ENCODE measurements around the gene PIP4K2A. TPM values are rescaled to one million over a fixed set of nuclear protein-coding genes. Genes with fewer than 3 reads are reported as not detected.

The PIP4K2A gene
- total RNA-seq, 1 experiment from 2014 or later: 21.4 TPM

DNA sequence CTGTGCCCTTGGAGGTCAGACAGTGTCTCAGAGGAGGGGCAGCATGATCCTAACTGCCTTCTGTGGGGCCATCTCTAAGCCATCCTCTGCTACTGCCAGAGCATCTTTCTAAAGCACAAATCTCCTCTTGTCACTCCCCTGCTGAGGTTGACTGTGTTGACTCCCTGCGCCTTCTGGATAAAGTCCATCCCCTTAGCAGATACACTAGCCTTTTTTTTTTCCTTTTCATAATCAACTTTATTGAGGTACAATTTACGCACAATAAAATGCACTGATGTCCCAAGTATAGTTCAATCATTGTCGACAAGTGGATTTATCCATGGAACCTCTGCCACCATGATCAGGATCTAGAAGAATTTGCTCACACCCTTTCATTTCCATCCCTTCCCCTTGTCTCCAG is 219.0 kb downstream of the PIP4K2A start:
- intact Hi-C loops (cut with micrococcal nuclease; ENCODE audit: unreplicated experiment): no loop called here
- Histone ChIP-seq H3K27ac (no peak overlapping the region), H3K79me2 (ENCODE audit: low read depth) (no peaks in the 10 kb centered on the region), H3K4me1 (replicated peaks; ENCODE audit: insufficient read depth) (no peaks in the 10 kb centered on the region), H3K9me2 (ENCODE audit: insufficient read depth) (no peaks in the 10 kb centered on the region), H4K20me1 (ENCODE audit: insufficient read depth) (no peaks in the 10 kb centered on the region), H3K4me3 (no peak overlapping the region), H2AFZ (no peak overlapping the region), H3K27me3 (ENCODE audit: insufficient read depth, low read depth) (no peaks in the 10 kb centered on the region), H3K9me3 (ENCODE audit: insufficient read depth, low read depth) (no peaks in the 10 kb centered on the region), H3K4me2 (no peak overlapping the region), H3K36me3 (ENCODE audit: low read depth) (no peaks in the 10 kb centered on the region), H3F3A (ENCODE audit: insufficient read depth, low read depth) (no peaks in the 10 kb centered on the region)
- ChIA-PET POLR2A (ENCODE audit: unreplicated experiment) (no interaction called here), CTCF (no interaction called here)
- BruUV-seq (replicated peaks): no TSS peak
- TF ChIP-seq EZH2 (IDR thresholded peaks at IDR 0.05; ENCODE audit: low read depth) (no peak), CTCF (conservative IDR thresholded peaks at IDR 0.05) (no peak)
- no peak for DNase-seq

- Histone ChIP-seq H3K4me3 (no peak overlapping the region), H3K9me2 (ENCODE audit: insufficient read depth) (no peaks in the 10 kb centered on the region), H3K36me3 (ENCODE audit: low read depth) (no peaks in the 10 kb centered on the region), H3K27ac (no peak overlapping the region), H3K9me3 (ENCODE audit: insufficient read depth, low read depth) (no peaks in the 10 kb centered on the region), H3K79me2 (ENCODE audit: low read depth) (no peaks in the 10 kb centered on the region), H4K20me1 (ENCODE audit: insufficient read depth) (no peaks in the 10 kb centered on the region), H3K4me2 (no peak overlapping the region), H2AFZ (no peak overlapping the region), H3K27me3 (ENCODE audit: insufficient read depth, low read depth) (no peaks in the 10 kb centered on the region), H3K4me1 (replicated peaks; ENCODE audit: insufficient read depth) (no peaks in the 10 kb centered on the region), H3F3A (ENCODE audit: insufficient read depth, low read depth) (no peaks in the 10 kb centered on the region)
- TF ChIP-seq EZH2 (IDR thresholded peaks at IDR 0.05; ENCODE audit: low read depth) (no peak), CTCF (conservative IDR thresholded peaks at IDR 0.05) (no peak)
- BruUV-seq (replicated peaks): no TSS peak
- ChIA-PET POLR2A (ENCODE audit: unreplicated experiment) (no interaction called here), CTCF (no interaction called here)
- DNase-seq: no peak
- intact Hi-C loops (cut with micrococcal nuclease; ENCODE audit: unreplicated experiment): no loop called here
These were observed 220.4 kb downstream of the PIP4K2A start for GRCh38 chr10:22494007-22494406.

- POLR2A ChIA-PET (ENCODE audit: unreplicated experiment): interaction anchor here (0.6 kb wide), 1 partner anchor 237 kb away, joined by 12 read pairs; no protein-coding TSS in a partner anchor
- Histone ChIP-seq H3K4me3 (no peak overlapping the region), H3K36me3 (ENCODE audit: low read depth) (no peaks in the 10 kb centered on the region)
These were observed 222.3 kb downstream of the PIP4K2A start for GRCh38 chr10:22491931-22492615.

More at GRCh38 chr10:22491931-22492615, 222.3 kb downstream of the PIP4K2A start:
- Histone ChIP-seq H2AFZ (no peak overlapping the region), H3K9me3 (ENCODE audit: insufficient read depth, low read depth) (no peaks in the 10 kb centered on the region), H3K4me1 (replicated peaks; ENCODE audit: insufficient read depth) (no peaks in the 10 kb centered on the region), H3K27me3 (ENCODE audit: insufficient read depth, low read depth) (no peaks in the 10 kb centered on the region), H3K79me2 (ENCODE audit: low read depth) (no peaks in the 10 kb centered on the region), H3K4me2 (no peak overlapping the region), H3K27ac (no peak overlapping the region), H3K9me2 (ENCODE audit: insufficient read depth) (no peaks in the 10 kb centered on the region), H4K20me1 (ENCODE audit: insufficient read depth) (no peaks in the 10 kb centered on the region), H3F3A (ENCODE audit: insufficient read depth, low read depth) (no peaks in the 10 kb centered on the region)
- CTCF ChIA-PET: no interaction called here
- TF ChIP-seq CTCF (conservative IDR thresholded peaks at IDR 0.05) (no peak), EZH2 (IDR thresholded peaks at IDR 0.05; ENCODE audit: low read depth) (no peak)
- BruUV-seq (replicated peaks): no TSS peak
- no peak for DNase-seq
- intact Hi-C loops (cut with micrococcal nuclease; ENCODE audit: unreplicated experiment): no loop called here
